Type B pancreatic cell (in vitro differentiated cells): Measurements from ENCODE around the gene SELENON. TPM values are rescaled to one million over a fixed set of nuclear protein-coding genes. Genes with fewer than 3 reads are reported as not detected.

Experiments used
- DNase-seq: peaks from one replicate; pipeline ENCODE4 v3.0.0; 2021; ENCODE audit warnings: mixed read lengths; ENCODE audit not compliant: unreplicated experiment; ENCODE audit errors: extremely low spot score
- H3K27ac Mint-ChIP-seq: 2 replicates; pipeline ENCODE4 v1.8.0; 2021; ENCODE audit warnings: mild to moderate bottlenecking, mixed read lengths
- H3K27me3 Mint-ChIP-seq: 2 replicates; pipeline ENCODE4 v1.8.0; 2021; ENCODE audit warnings: mixed read lengths
- H3K36me3 Mint-ChIP-seq: 2 replicates; pipeline ENCODE4 v1.8.0; 2021; ENCODE audit warnings: mixed read lengths
- H3K4me1 Mint-ChIP-seq: one replicate; pipeline ENCODE4 v1.8.0; 2021; ENCODE audit warnings: mixed read lengths; ENCODE audit not compliant: unreplicated experiment
- H3K4me3 Mint-ChIP-seq: 2 replicates; pipeline ENCODE4 v1.8.0; 2021; ENCODE audit warnings: mild to moderate bottlenecking, mixed read lengths
- H3K9me3 Mint-ChIP-seq: 2 replicates; pipeline ENCODE4 v1.8.0; 2021; ENCODE audit warnings: mixed read lengths
- CTCF ChIP-seq: fragments of 200-600 bp; sonication (generic); conservative IDR thresholded peaks from 2 replicates; pipeline ENCODE4 v1.5.0; 2021; ENCODE audit warnings: antibody characterized with exemption, mild to moderate bottlenecking
- total RNA-seq: library from RNA; stranded (reverse); gene quantifications from 2 replicates; pipeline ENCODE4 v1.2.1, GENCODE V29; 2021; ENCODE audit warnings: low replicate concordance

Gene SELENON
- total RNA-seq, 1 donor from 2014 or later = 68.7 TPM

GRCh38 chr1:25800703-25801377 is 847 bp downstream of the SELENON start:
- H3K4me1 Mint-ChIP-seq = peaks cover 39% of the 10 kb centered on the region
- no peak for TF ChIP-seq CTCF
- peaks cover 4% of the 10 kb centered on the region for H3K36me3 Mint-ChIP-seq
- peak overlapping the region; percentile 86 for H3K4me3 Mint-ChIP-seq
- no peaks in the 10 kb centered on the region for H3K9me3 Mint-ChIP-seq
- no peak for DNase-seq
- no peak overlapping the region for H3K27ac Mint-ChIP-seq
- H3K27me3 Mint-ChIP-seq = peaks cover 4% of the 10 kb centered on the region

GRCh38 chr1:25802915-25803314 is 2.9 kb downstream of the SELENON start:
- Mint-ChIP-seq H3K36me3 (peaks cover 5% of the 10 kb centered on the region), H3K27me3 (no peaks in the 10 kb centered on the region), H3K4me3 (peak overlapping the region; percentile 53), H3K27ac (no peak overlapping the region), H3K9me3 (no peaks in the 10 kb centered on the region), H3K4me1 (peaks cover 29% of the 10 kb centered on the region)
- TF ChIP-seq CTCF = peak; percentile 39
- no peak for DNase-seq

GRCh38 chr1:25803368-25803767 is 3.4 kb downstream of the SELENON start:
- TF ChIP-seq CTCF = peak; percentile 11
- H3K27me3 Mint-ChIP-seq = no peaks in the 10 kb centered on the region
- DNase-seq = no peak
- H3K9me3 Mint-ChIP-seq = no peaks in the 10 kb centered on the region
- H3K27ac Mint-ChIP-seq = no peak overlapping the region
- H3K4me1 Mint-ChIP-seq = peaks cover 25% of the 10 kb centered on the region
- no peak overlapping the region for H3K4me3 Mint-ChIP-seq
- peaks cover 5% of the 10 kb centered on the region for H3K36me3 Mint-ChIP-seq

- H3K9me3 Mint-ChIP-seq = no peaks in the 10 kb centered on the region
- H3K4me1 Mint-ChIP-seq = peaks cover 21% of the 10 kb centered on the region
- no peak for TF ChIP-seq CTCF
- no peak overlapping the region for H3K4me3 Mint-ChIP-seq
- no peak for DNase-seq
- peaks cover 5% of the 10 kb centered on the region for H3K36me3 Mint-ChIP-seq
- no peak overlapping the region for H3K27ac Mint-ChIP-seq
- no peaks in the 10 kb centered on the region for H3K27me3 Mint-ChIP-seq
These were observed 4.4 kb downstream of the SELENON start for GRCh38 chr1:25804244-25804963.

- TF ChIP-seq CTCF = no peak
- Mint-ChIP-seq H3K27me3 (no peaks in the 10 kb centered on the region), H3K4me3 (no peak overlapping the region), H3K27ac (no peak overlapping the region), H3K4me1 (peaks cover 21% of the 10 kb centered on the region), H3K36me3 (peaks cover 5% of the 10 kb centered on the region), H3K9me3 (no peaks in the 10 kb centered on the region)
- no peak for DNase-seq
These were observed 5.2 kb downstream of the SELENON start for GRCh38 chr1:25804964-25805862.
